Tibial artery (tissue), 4 donors: ENCODE results near the gene HCRTR1.

Experiments used
- DNase-seq, 2 donors: peaks; one replicate each; pipeline ENCODE4 v3.0.0-alpha.2; 2019
- H3K27ac ChIP-seq, 2 donors: fragments of 200-600 bp; sonication (generic) in 1 of 2; 1 replicate in 1 of 2; 2 replicates in 1 of 2; pipeline ENCODE4 v1.5.1; 2018 to 2019; ENCODE audit warnings: mild to moderate bottlenecking in 1 of 2
- H3K27me3 ChIP-seq, 2 donors: fragments of 200-600 bp; sonication (generic) in 1 of 2; one replicate each; pipeline versions ENCODE4 v1.5.1 to v1.6.0; 2016 to 2019
- H3K36me3 ChIP-seq, 3 donors: fragments of 200-600 bp; sonication (generic) in 2 of 3; one replicate each; pipeline ENCODE4 v1.5.1; 2016 to 2019; ENCODE audit warnings: mild to moderate bottlenecking in 2 of 3
- H3K4me1 ChIP-seq, 4 donors: fragments of 200-600 bp; sonication (generic) in 2 of 4; 1 replicate in 3 of 4; 2 replicates in 1 of 4; pipeline ENCODE4 v1.5.1; 2016 to 2019
- H3K4me3 ChIP-seq, 2 donors: fragments of 200-600 bp; sonication (generic) in 1 of 2; 1 replicate in 1 of 2; 2 replicates in 1 of 2; pipeline ENCODE4 v1.5.1; 2018 to 2019; ENCODE audit warnings: mild to moderate bottlenecking in 2 of 2
- H3K9me3 ChIP-seq, 3 donors: fragments of 200-600 bp; sonication (generic) in 1 of 3; one replicate each; pipeline ENCODE4 v1.5.1; 2016 to 2019
- intact Hi-C: fragments of 100-400 bp; cut with DNase I; formaldehyde crosslinking; loops from one replicate; pipeline ENCODE4 v1.15.0; 2023; ENCODE audit warnings: low total_unique reads
- TF ChIP-seq, protein P1 (sequence below), 2 experiments: fragments of 200-600 bp in 1 of 2; fragments of 450-650 bp in 1 of 2; IDR thresholded peaks; one replicate each; pipeline ENCODE4 v1.5.1; 2017 to 2019; ENCODE audit warnings: antibody characterized with exemption in 2 of 2, mild to moderate bottlenecking in 1 of 2, moderate library complexity in 1 of 2

HCRTR1 gene

DNA sequence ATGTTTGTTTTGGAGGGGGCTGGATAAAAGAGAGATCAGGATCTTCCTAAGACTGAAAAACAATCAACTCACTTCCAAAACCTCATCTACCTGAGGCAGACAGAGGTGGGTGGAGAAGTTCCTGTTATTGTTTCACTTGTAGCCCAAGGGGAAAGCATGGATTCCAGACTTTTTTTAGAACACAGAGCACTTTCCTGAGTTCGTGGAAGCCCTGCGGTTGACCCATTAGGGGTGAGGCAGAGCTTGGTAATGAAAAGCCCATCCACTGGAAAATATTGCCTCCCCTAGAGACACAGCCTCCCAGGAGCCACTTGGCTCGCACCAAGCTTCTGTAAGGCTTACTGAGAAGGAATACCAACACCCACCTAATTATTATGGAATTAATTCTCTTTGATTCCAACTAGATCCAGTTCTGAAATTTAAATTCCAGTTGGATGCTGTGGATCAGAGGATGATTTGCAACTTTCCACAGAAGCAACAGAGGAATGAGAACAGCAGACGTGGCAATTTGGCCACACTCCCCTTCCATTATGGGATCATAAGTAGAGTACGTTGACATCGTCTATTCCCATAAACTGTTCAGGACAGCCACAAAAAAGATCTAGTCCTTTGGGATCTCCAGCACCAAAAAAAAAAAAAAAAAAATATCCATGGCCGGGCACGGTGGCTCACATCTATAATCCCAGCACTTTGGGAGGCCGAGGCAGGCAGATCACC lies 31.3 kb downstream of the HCRTR1 start:
- TF ChIP-seq, protein P1, sequence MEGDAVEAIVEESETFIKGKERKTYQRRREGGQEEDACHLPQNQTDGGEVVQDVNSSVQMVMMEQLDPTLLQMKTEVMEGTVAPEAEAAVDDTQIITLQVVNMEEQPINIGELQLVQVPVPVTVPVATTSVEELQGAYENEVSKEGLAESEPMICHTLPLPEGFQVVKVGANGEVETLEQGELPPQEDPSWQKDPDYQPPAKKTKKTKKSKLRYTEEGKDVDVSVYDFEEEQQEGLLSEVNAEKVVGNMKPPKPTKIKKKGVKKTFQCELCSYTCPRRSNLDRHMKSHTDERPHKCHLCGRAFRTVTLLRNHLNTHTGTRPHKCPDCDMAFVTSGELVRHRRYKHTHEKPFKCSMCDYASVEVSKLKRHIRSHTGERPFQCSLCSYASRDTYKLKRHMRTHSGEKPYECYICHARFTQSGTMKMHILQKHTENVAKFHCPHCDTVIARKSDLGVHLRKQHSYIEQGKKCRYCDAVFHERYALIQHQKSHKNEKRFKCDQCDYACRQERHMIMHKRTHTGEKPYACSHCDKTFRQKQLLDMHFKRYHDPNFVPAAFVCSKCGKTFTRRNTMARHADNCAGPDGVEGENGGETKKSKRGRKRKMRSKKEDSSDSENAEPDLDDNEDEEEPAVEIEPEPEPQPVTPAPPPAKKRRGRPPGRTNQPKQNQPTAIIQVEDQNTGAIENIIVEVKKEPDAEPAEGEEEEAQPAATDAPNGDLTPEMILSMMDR (IDR thresholded peaks at IDR 0.05) = no peak
- H3K27ac ChIP-seq = peak overlapping the region; percentile 60 to 95
- H3K36me3 ChIP-seq = peaks cover 4 to 18% (median 14%) of the 10 kb centered on the region in 3 donors
- H3K4me1 ChIP-seq = peaks cover 0 to 64% (median 46%) of the 10 kb centered on the region in 4 donors
- H3K27me3 ChIP-seq = no peaks in the 10 kb centered on the region
- no peaks in the 10 kb centered on the region for H3K9me3 ChIP-seq
- no peak overlapping the region for H3K4me3 ChIP-seq
- intact Hi-C loops = no loop called here
- DNase-seq = peak in 1 of 2 donors; percentile 53

DNA sequence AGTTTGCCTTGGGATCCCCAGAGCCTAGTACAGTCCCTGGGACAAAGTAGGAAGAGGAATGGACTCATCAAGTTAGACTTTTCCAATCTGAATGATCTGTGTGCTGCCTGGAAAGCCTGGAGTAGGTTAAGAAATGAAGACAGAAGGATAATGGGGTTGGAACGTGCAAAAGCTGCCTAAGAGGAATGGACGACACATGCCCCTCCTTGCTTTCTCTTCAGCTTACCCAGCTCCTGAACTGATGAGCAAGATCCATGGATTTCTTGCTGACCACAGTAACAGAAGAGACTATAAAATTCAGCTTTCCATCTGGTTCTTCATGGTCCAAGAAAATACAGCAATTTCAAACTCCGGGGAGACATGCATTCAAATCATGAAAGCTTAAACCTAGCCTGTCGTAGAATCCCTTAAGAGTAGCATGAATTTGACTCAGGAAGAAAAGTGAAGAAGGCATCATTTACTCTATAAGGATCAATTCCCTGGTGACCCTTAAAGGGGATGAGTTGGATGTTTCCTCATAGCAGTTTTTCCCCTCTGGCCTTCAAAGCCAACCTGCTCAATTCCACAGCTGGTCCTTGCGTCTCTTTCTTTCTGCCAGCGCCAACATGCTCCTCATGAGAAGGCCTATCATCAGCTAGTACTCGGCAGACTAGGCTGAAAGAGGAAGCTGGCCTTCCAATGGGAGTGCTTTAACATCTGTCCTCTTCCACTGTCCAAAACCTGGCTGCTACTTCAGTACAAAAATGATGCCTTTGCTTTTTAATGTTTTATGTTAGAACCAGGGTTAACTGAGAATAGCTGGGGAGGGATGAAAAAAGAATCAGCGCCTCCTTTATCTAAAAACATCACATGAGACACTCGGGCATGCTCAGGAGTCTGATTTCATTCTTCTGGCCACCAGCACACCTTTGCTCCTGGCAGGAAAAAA lies 32.9 kb downstream of the HCRTR1 start:
- DNase-seq = no peak
- H3K27ac ChIP-seq = peak overlapping the region; percentile 21 to 42
- no peaks in the 10 kb centered on the region for H3K9me3 ChIP-seq
- peaks cover 0 to 58% (median 41%) of the 10 kb centered on the region in 4 donors for H3K4me1 ChIP-seq
- no peaks in the 10 kb centered on the region for H3K27me3 ChIP-seq
- intact Hi-C loops = no loop called here
- H3K4me3 ChIP-seq = no peak overlapping the region
- TF ChIP-seq, protein P1 (IDR thresholded peaks at IDR 0.05) = no peak
- H3K36me3 ChIP-seq = peaks cover 4 to 32% (median 21%) of the 10 kb centered on the region in 3 donors

DNA sequence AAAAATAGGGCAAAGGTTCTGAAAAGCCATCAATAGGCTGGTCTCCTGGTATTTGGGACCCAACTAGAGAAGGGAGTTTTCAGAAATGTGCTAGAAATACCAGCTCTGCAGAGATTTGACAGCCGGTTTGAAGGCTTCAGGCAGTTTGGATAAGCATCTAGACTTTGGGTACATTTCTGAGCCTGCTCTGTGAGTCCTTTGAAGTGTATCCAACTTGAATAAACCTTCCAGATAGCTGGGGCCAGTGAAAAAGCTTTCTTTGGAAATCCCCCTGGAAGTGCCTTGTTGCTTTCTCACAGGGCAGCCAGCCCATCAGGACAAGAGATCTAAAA lies 33.6 kb downstream of the HCRTR1 start:
- peak overlapping the region; percentile 21 to 42 for H3K27ac ChIP-seq
- intact Hi-C loops = no loop called here

DNA sequence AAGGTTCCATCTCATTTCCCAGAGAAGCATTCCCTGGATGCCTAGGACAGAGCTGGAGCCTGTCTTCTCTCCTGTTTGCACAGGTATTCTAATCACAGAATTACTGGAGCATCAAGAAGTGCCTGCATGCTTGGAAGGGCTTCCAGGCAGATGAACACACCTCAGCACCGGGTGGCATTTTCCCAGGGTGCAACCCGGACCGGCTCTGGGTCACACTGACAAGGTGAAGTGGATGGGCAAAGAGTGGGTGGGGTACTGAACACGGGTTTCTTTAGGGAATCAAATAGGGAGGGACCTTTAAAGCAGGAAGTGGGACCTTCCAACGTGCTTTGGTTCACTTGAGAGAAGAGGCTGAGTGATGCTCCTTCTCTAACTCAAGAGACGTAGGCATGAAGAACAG lies 34.3 kb downstream of the HCRTR1 start:
- Histone ChIP-seq H3K4me1 (peaks cover 0 to 56% (median 30%) of the 10 kb centered on the region in 4 donors), H3K27ac (peak overlapping the region in 1 of 2 donors; percentile 42), H3K36me3 (peaks cover 4 to 45% (median 21%) of the 10 kb centered on the region in 3 donors), H3K9me3 (no peaks in the 10 kb centered on the region), H3K4me3 (no peak overlapping the region), H3K27me3 (no peaks in the 10 kb centered on the region)
- DNase-seq = peak in 1 of 2 donors; percentile 56
- TF ChIP-seq, protein P1 (IDR thresholded peaks at IDR 0.05) = no peak
- intact Hi-C loops = no loop called here

More for the DNA sequence above, 33.6 kb downstream of the HCRTR1 start:
- H3K27me3 ChIP-seq = no peaks in the 10 kb centered on the region
- peaks cover 4 to 38% (median 21%) of the 10 kb centered on the region in 3 donors for H3K36me3 ChIP-seq
- TF ChIP-seq, protein P1 (IDR thresholded peaks at IDR 0.05) = no peak
- DNase-seq = no peak
- no peak overlapping the region for H3K4me3 ChIP-seq
- H3K9me3 ChIP-seq = no peaks in the 10 kb centered on the region
- H3K4me1 ChIP-seq = peaks cover 0 to 57% (median 35%) of the 10 kb centered on the region in 4 donors

DNA sequence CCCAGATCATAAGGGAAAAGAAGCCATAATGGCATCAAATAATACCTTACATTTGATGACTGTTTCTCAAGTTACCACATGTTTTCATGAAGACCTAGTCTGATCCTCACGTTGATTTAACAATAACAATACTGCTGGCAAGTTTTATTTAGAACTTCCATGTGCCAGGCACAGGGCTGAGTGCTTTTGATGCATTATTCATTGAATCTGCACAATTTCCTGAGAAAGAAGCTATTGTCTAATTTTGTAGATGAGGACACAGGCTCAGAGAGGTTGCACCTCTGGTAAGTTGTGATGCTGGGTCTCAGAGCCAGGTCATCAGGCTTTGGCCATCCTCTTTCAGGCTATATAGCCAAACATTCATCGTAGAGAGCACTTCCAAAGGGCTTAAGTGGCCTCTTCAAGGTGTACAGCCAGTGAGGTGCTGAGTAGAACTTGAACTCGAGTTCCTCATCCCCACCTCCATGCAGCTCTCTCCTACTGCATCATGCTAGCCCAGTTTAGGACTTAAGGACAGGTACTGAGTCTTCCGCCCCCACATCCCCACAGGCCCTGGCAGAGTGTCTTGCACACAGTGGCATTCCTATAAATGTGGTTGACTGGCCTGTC lies 35.5 kb downstream of the HCRTR1 start:
- TF ChIP-seq, protein P1 (IDR thresholded peaks at IDR 0.05) = no peak
- Histone ChIP-seq H3K27me3 (no peaks in the 10 kb centered on the region), H3K27ac (no peak overlapping the region), H3K36me3 (peaks cover 4 to 57% (median 31%) of the 10 kb centered on the region in 3 donors), H3K4me3 (no peak overlapping the region), H3K4me1 (peaks cover 0 to 44% (median 19%) of the 10 kb centered on the region in 4 donors), H3K9me3 (no peaks in the 10 kb centered on the region)
- intact Hi-C loops = no loop called here
- no peak for DNase-seq
